Activated T-cell treated with anti-CD3 and anti-CD28 coated beads, Interleukin-2, amount 50 U/mL, for 1 hour (primary cell): Measurements from ENCODE around the gene SEMA6A.

Experiments used
- DNase-seq: peaks from one replicate; pipeline ENCODE4 v3.0.0-alpha.2; 2020

The SEMA6A gene

GRCh38 chr5:116396476-116397099 is 178.0 kb downstream of the SEMA6A start:
- no peak for DNase-seq

GRCh38 chr5:116395631-116396203 is 178.9 kb downstream of the SEMA6A start:
- no peak for DNase-seq

GRCh38 chr5:116395226-116395625 is 179.4 kb downstream of the SEMA6A start:
- DNase-seq: no peak

DNA sequence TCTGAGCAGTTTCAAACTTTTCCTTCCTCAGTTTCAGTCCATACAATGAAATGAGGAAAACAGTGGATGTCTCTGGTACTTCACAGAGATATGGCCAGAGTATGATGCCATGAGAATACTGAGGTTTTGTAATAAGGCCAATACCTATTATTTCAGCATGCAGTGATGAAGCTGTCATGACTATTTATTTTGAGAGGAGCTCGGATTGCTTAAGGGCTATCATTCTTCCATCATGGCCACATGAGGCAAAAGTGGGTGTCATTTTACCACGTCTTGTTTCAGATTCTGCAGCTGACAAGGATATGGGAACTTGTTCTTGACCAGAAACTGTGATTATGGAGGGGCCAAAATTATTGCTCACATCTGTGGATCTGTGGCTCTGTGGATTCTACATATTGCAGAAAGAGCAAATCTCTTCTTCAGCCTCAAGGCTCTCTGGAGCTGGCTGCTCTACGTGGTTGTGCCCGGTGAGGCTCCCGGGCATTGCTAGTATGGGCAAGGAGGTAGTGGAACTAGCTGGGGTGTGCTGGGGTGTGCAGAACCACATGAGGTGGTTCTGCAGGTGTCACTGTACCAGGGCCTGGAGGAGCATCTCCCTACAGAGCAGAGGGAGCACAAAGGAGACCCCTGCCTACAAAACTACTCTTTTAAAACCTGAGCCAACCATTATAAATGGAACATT is 180.3 kb downstream of the SEMA6A start:
- no peak for DNase-seq
